H1 (cell line): Measurements from ENCODE around the gene CYP1B1.

Experiments
- CTCF ChIP-seq, 3 experiments: IDR thresholded peaks; 1 replicate in 2 of 3; 2 replicates in 1 of 3; pipeline versions ENCODE4 v1.5.1 to v1.6.1; 2011; ENCODE audit warnings: low read length in 3 of 3, mild to moderate bottlenecking in 3 of 3, inconsistent platforms in 2 of 3, low read depth in 1 of 3, moderate library complexity in 1 of 3; ENCODE audit not compliant: insufficient read depth in 1 of 3; ENCODE audit errors: control extremely low read depth in 1 of 3
- EGR1 ChIP-seq: IDR thresholded peaks from 2 replicates; pipeline ENCODE4 v1.6.1; 2011; ENCODE audit warnings: low read depth, low read length, borderline replicate concordance
- EP300 ChIP-seq, 2 experiments: IDR thresholded peaks; 1 replicate in 1 of 2; 2 replicates in 1 of 2; pipeline ENCODE4 v1.6.1; 2011 to 2012; ENCODE audit warnings: low read depth in 2 of 2, low read length in 2 of 2, mild to moderate bottlenecking in 2 of 2, borderline replicate concordance in 1 of 2, inconsistent platforms in 1 of 2, moderate library complexity in 1 of 2
- POLR2AphosphoS5 ChIP-seq: IDR thresholded peaks from 2 replicates; pipeline ENCODE4 v1.6.1; 2011; ENCODE audit warnings: low read depth, low read length
- RAD21 ChIP-seq, 2 experiments: IDR thresholded peaks in 1 of 2; conservative IDR thresholded peaks in 1 of 2; 2 replicates each; pipeline ENCODE4 v1.6.1; 2011; ENCODE audit warnings: low read depth in 2 of 2, low read length in 2 of 2, improper control_type of control experiment in 1 of 2, inconsistent platforms in 1 of 2, mild to moderate bottlenecking in 1 of 2, moderate library complexity in 1 of 2

GRCh38 chr2:38045811-38046210, 30.1 kb downstream of the CYP1B1 start:
- TF ChIP-seq POLR2AphosphoS5, result no peak
- no peak for TF ChIP-seq EP300 (IDR thresholded peaks at IDR 0.05; ENCODE audit: borderline replicate concordance in 1 of 2, low read depth in 2 of 2, low read length in 2 of 2)
- TF ChIP-seq EGR1, result no peak
- TF ChIP-seq CTCF (IDR thresholded peaks at IDR 0.05; ENCODE audit: control extremely low read depth in 1 of 3, insufficient read depth in 1 of 3, low read depth in 1 of 3, low read length in 3 of 3), result no peak
- TF ChIP-seq RAD21 (IDR thresholded peaks at IDR 0.05 in 1 of 2, conservative IDR thresholded peaks at IDR 0.05 in 1 of 2; ENCODE audit: low read depth in 2 of 2, low read length in 2 of 2), result no peak
